ENCODE measurements around the gene TPST2.

TPST2 gene

GRCh38 chr22:26555478-26555877 lies 34.5 kb downstream of the TPST2 start:
- DNase-seq (ENCODE audit: low spot score) = no peak

- no peak for DNase-seq (ENCODE audit: low spot score)
Observed at GRCh38 chr22:26554956-26555355, 35.0 kb downstream of the TPST2 start.

GRCh38 chr22:26553056-26553752 lies 36.7 kb downstream of the TPST2 start:
- DNase-seq (ENCODE audit: low spot score) = no peak

GRCh38 chr22:26552466-26552865 lies 37.5 kb downstream of the TPST2 start:
- DNase-seq (ENCODE audit: low spot score) = no peak

GRCh38 chr22:26551568-26551967 lies 38.4 kb downstream of the TPST2 start:
- DNase-seq (ENCODE audit: low spot score) = no peak

- no peak for DNase-seq (ENCODE audit: low spot score)
Observed at GRCh38 chr22:26550498-26551033, 39.4 kb downstream of the TPST2 start.

GRCh38 chr22:26549902-26550497 lies 39.9 kb downstream of the TPST2 start:
- DNase-seq (ENCODE audit: low spot score) = no peak

- no peak for DNase-seq (ENCODE audit: low spot score)
Observed at GRCh38 chr22:26548984-26549383, 40.9 kb downstream of the TPST2 start.

GRCh38 chr22:26548303-26548702 lies 41.6 kb downstream of the TPST2 start:
- DNase-seq (ENCODE audit: low spot score) = no peak

- DNase-seq (ENCODE audit: low spot score) = no peak
Observed at GRCh38 chr22:26547837-26548236, 42.1 kb downstream of the TPST2 start.

- DNase-seq (ENCODE audit: low spot score) = no peak
Observed at GRCh38 chr22:26547426-26547825, 42.5 kb downstream of the TPST2 start.

GRCh38 chr22:26546282-26546681 lies 43.6 kb downstream of the TPST2 start:
- DNase-seq (ENCODE audit: low spot score) = no peak

- DNase-seq (ENCODE audit: low spot score) = no peak
Observed at GRCh38 chr22:26545827-26546226, 44.1 kb downstream of the TPST2 start.

GRCh38 chr22:26545385-26545784 lies 44.5 kb downstream of the TPST2 start:
- DNase-seq (ENCODE audit: low spot score) = no peak

GRCh38 chr22:26544489-26544888 lies 45.4 kb downstream of the TPST2 start:
- no peak for DNase-seq (ENCODE audit: low spot score)

GRCh38 chr22:26542831-26543230 lies 47.1 kb downstream of the TPST2 start:
- DNase-seq (ENCODE audit: low spot score) = no peak

GRCh38 chr22:26541167-26541819 lies 48.6 kb downstream of the TPST2 start:
- DNase-seq (ENCODE audit: low spot score) = no peak

GRCh38 chr22:26540119-26540518 lies 49.8 kb downstream of the TPST2 start:
- DNase-seq (ENCODE audit: low spot score) = no peak

- DNase-seq (ENCODE audit: low spot score) = no peak
Observed at GRCh38 chr22:26536762-26537134, 53.2 kb downstream of the TPST2 start.

GRCh38 chr22:26536056-26536761 lies 53.7 kb downstream of the TPST2 start:
- DNase-seq (ENCODE audit: low spot score) = no peak

GRCh38 chr22:26535603-26535908 lies 54.4 kb downstream of the TPST2 start:
- no peak for DNase-seq (ENCODE audit: low spot score)

- no peak for DNase-seq (ENCODE audit: low spot score)
Observed at GRCh38 chr22:26534874-26535602, 54.9 kb downstream of the TPST2 start.
